ENCODE data around the gene ADGRF3. TPM values are rescaled to one million over a fixed set of nuclear protein-coding genes. Genes with fewer than 3 reads are reported as not detected.
"Not testable (repeated sequence)": the region's sequence is repeated elsewhere in the genome, so short reads cannot be mapped to it uniquely, and the experiment has no call there.

The ADGRF3 gene
- total RNA-seq, 1 donor from 2014 or later: 0.69 TPM

GRCh38 chr2:26327291-26328272 lies 19.0 kb downstream of the ADGRF3 start:
- no peak for DNase-seq (ENCODE audit: low read depth)
- TF ChIP-seq, protein P1, sequence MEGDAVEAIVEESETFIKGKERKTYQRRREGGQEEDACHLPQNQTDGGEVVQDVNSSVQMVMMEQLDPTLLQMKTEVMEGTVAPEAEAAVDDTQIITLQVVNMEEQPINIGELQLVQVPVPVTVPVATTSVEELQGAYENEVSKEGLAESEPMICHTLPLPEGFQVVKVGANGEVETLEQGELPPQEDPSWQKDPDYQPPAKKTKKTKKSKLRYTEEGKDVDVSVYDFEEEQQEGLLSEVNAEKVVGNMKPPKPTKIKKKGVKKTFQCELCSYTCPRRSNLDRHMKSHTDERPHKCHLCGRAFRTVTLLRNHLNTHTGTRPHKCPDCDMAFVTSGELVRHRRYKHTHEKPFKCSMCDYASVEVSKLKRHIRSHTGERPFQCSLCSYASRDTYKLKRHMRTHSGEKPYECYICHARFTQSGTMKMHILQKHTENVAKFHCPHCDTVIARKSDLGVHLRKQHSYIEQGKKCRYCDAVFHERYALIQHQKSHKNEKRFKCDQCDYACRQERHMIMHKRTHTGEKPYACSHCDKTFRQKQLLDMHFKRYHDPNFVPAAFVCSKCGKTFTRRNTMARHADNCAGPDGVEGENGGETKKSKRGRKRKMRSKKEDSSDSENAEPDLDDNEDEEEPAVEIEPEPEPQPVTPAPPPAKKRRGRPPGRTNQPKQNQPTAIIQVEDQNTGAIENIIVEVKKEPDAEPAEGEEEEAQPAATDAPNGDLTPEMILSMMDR (conservative IDR thresholded peaks at IDR 0.05; ENCODE audit: low read depth, low read length): no peak
- no peak overlapping the region for H3K4me3 ChIP-seq (ENCODE audit: low read depth, low read length)

DNA sequence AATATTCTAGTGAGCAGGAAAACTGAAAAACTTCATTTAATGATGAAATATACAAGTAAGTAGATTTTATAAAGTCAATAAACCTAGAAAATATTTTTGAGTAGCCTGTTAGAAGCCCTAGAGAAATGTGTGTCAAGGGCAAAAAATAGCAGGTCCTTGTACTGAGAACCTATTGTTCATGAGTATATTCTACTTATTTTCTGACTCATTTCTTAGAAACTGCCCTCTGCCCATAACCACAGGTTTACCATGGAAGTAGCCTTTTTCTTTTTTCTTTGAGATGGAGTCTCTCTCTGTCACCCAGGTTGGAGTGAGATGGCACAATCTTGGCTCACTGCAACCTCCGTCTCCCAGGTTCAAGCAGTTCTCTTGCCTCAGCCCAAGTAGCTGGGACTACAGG lies 20.1 kb downstream of the ADGRF3 start:
- DNase-seq (ENCODE audit: low read depth): no peak
- TF ChIP-seq, protein P1 (conservative IDR thresholded peaks at IDR 0.05; ENCODE audit: low read depth, low read length): no peak
- no peak overlapping the region for H3K4me3 ChIP-seq (ENCODE audit: low read depth, low read length)

DNA sequence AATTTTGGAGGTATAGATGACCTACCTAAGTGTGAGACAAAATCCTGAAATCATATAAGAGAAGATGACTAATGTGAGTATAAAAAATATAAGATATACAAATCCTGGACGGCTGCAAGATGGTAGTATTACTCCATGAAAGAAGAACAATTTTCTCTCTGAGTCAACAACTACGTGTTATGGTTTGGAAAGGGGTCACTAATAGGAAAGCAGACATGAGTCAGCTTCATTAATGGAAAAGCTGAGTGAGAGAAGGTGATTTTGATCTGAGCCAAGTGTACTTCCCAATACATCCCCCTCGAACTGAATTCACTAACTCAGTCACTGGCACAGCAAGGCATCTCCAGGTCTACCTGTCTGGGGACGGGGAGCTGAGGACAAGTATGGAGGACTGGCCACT lies 20.7 kb downstream of the ADGRF3 start:
- TF ChIP-seq, protein P1 (conservative IDR thresholded peaks at IDR 0.05; ENCODE audit: low read depth, low read length): no peak
- no peak for DNase-seq (ENCODE audit: low read depth)
- H3K4me3 ChIP-seq (ENCODE audit: low read depth, low read length): no peak overlapping the region

DNA sequence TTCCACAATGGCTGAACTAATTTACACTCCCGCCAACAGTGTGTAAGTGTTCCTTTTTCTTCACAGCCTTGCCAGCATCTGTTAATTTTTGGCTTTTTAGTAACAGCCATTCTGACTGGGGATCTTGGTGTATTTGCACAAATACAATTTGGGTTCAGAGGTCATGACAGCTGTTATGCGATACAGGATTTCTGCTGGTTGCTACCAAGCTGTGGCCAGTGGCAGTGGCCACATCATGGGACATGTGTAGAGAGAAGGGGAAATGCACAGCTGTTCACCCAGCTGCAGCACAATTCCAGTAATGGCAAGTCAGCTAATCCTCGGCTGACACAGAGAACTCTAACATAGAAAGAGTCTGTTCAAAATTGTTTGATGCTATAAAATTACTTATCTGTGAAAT lies 21.7 kb downstream of the ADGRF3 start:
- DNase-seq (ENCODE audit: low read depth): no peak
- TF ChIP-seq, protein P1 (conservative IDR thresholded peaks at IDR 0.05; ENCODE audit: low read depth, low read length): no peak
- H3K4me3 ChIP-seq (ENCODE audit: low read depth, low read length): no peak overlapping the region

GRCh38 chr2:26324479-26324878 lies 22.1 kb downstream of the ADGRF3 start:
- not testable (repeated sequence) for DNase-seq (ENCODE audit: low read depth); H3K4me3 ChIP-seq (ENCODE audit: low read depth, low read length)

GRCh38 chr2:26318950-26319349 lies 27.6 kb downstream of the ADGRF3 start:
- TF ChIP-seq, protein P1 (conservative IDR thresholded peaks at IDR 0.05; ENCODE audit: low read depth, low read length): no peak
- DNase-seq (ENCODE audit: low read depth): no peak
- H3K4me3 ChIP-seq (ENCODE audit: low read depth, low read length): no peak overlapping the region

DNA sequence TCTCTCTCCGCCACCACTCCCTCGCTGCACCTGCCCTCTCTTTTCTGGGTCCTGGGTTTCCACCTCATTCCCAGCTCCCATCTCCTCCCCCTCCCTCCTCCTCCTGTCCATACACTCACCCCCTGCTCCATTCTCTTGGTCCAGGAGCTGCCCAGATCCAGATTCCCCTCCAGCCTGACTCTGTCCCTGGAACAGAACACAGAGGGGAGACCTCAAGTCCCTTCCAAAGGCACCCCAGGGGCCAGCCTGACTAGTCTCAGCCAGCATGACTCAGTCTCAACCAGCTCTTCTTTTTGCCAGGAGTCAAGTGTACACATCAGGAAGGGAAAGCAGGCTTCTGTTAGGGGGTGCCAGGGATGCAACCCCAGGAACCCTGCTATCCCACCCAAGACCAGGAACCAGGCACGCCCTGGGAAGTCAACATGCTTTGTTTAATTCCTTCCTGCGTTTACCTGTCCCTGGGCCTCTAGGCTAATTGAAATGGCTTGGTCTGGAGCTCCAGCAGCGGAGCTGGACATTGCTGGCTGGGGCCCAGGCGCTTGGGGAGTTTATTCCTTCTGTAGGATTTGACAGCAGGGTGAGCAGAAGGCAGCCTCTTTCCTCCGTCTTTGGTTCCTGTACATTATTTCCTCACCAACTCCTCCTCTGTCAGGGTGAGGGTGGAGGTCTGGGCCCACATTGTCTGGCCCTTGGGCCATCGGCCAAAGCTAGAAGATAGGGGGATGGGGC lies 29.0 kb downstream of the ADGRF3 start:
- no peak for DNase-seq (ENCODE audit: low read depth)
- no peak overlapping the region for H3K4me3 ChIP-seq (ENCODE audit: low read depth, low read length)
- TF ChIP-seq, protein P1 (conservative IDR thresholded peaks at IDR 0.05; ENCODE audit: low read depth, low read length): no peak
